KG1 (cell line): ENCODE results near the gene TOMM40.

Source experiments
- DNase-seq: peaks from one replicate; lab custom pipeline; 2025; lab: John Stamatoyannopoulos, UW

TOMM40 gene

DNA sequence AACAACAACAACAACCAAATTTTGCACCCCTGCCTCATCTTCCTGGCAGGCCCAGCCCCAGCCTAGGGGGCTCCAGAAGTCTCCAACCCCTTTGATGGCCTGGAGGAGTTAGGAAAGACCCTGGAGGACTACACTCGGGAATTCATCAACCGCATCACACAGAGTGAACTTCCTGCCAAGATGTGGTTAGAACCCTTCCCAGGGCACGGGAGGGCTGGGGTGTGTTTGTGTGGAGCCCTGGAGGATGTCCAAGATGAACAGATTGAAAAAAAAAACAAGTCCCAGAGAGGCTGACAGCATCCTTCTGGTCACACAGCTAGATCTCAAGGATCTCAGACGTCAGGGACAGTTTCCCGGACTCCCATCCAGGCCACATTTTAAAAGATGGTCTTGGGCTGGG is 36.7 kb downstream of the TOMM40 start:
- DNase-seq: no peak

- DNase-seq: no peak
Measured at GRCh38 chr19:44930088-44930487, 39.0 kb downstream of the TOMM40 start.

- no peak for DNase-seq
Measured at GRCh38 chr19:44931541-44931940, 40.5 kb downstream of the TOMM40 start.

- no peak for DNase-seq
Measured at GRCh38 chr19:44939668-44940067, 48.6 kb downstream of the TOMM40 start.

- no peak for DNase-seq
Measured at GRCh38 chr19:44942067-44942571, 51.1 kb downstream of the TOMM40 start, which contains the start of gene APOC4. TSS of gene APOC4 (plus strand) at chr19:44942237. CDS start at chr19:44942278, 41 bp downstream.

DNA sequence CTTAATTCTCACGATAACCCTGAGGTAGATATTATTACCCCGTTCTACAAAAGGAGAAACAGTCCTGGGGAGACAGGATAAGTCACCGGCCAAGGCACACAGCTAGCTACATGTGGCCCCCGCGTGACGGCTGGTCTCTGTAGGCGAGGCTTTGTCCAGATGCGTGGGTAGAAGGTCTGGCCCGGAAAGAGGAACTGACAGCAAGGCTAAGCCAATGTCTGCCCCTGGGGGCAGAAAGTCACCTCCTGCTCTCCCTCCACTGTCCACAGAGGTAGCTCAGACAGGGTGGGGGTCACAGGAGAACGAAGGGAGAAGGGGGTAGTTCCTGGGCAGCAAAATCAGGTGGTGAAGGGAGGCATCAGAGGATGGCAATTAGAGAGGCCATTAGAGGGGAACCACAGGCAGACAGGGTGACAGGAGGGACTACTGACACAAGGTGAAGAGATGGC is 52.8 kb downstream of the TOMM40 start:
- peak; percentile 49 for DNase-seq

- no peak for DNase-seq
Measured at GRCh38 chr19:44947041-44947581, 56.1 kb downstream of the TOMM40 start.

DNA sequence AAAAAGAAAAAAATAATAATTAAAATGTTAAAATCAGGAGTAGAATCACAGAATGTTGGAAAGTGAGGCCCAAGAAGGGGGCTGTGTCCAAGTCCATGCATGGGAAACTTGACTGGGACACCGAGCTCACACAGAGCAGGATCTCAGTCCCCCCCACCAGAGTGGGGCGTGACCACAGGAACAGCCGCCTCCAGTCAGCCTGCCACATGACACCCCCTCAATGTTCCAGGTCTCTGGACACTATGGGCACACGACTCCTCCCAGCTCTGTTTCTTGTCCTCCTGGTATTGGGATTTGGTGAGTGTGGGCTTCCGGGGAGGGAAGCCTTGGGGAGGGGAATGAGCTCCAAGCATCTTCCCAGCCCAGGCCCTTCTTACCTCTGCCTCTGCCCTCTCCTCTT is 57.2 kb downstream of the TOMM40 start:
- DNase-seq: no peak

GRCh38 chr19:44948763-44949374 is 57.8 kb downstream of the TOMM40 start:
- no peak for DNase-seq

DNA sequence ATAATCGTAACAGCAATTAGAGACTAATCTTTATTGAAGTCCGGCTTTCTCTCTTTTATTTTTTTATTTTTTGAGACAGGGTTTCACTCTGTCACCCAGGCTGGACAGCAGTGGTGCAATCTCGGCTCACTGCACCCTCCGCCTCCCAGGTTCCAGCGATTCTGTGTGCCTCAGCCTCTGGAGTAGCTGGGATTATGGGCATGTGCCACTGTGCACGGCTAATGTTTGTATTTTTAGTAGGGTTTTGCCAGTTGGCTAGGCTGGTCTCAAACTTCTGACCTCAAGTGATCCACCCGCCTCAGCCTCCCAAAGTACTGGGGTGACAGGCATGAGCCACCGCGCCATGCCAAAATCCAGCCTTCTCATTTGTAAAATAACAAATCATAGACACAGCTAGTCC is 58.5 kb downstream of the TOMM40 start:
- no peak for DNase-seq

GRCh38 chr19:44951179-44952159 is 60.4 kb downstream of the TOMM40 start:
- peak; percentile 44 for DNase-seq
